Measurements from ENCODE around the gene TGFBR3. TPM values are rescaled to one million over a fixed set of nuclear protein-coding genes. Genes with fewer than 3 reads are reported as not detected.

The TGFBR3 gene
- total RNA-seq, 4 donors from 2014 or later, result 116 to 306 (median 171) TPM

DNA sequence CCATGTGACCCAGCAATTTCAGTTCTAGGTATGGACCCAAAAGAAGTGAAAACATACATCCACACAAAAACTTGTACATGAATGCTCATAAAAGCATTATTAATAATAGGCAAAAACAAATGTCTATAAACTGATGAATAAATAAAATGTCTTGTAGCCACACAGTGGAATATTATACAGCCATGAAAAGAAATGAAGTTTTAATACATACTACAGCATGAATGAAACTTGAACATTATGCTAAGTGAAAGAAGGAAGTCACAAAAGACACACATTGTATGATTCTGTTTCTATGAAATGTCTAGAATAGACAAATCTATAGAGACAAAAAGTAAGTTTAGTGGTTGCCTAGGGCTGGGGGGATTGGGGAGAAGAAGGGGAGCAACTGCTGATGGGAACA, 255.1 kb downstream of the TGFBR3 start:
- no peak for TF ChIP-seq EP300 (IDR thresholded peaks at IDR 0.05)
- no peak for TF ChIP-seq POLR2A (IDR thresholded peaks at IDR 0.05)
- TF ChIP-seq, protein P1, sequence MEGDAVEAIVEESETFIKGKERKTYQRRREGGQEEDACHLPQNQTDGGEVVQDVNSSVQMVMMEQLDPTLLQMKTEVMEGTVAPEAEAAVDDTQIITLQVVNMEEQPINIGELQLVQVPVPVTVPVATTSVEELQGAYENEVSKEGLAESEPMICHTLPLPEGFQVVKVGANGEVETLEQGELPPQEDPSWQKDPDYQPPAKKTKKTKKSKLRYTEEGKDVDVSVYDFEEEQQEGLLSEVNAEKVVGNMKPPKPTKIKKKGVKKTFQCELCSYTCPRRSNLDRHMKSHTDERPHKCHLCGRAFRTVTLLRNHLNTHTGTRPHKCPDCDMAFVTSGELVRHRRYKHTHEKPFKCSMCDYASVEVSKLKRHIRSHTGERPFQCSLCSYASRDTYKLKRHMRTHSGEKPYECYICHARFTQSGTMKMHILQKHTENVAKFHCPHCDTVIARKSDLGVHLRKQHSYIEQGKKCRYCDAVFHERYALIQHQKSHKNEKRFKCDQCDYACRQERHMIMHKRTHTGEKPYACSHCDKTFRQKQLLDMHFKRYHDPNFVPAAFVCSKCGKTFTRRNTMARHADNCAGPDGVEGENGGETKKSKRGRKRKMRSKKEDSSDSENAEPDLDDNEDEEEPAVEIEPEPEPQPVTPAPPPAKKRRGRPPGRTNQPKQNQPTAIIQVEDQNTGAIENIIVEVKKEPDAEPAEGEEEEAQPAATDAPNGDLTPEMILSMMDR (IDR thresholded peaks at IDR 0.05), result no peak
- no peaks in the 10 kb centered on the region for H3K36me3 ChIP-seq
- H3K9me3 ChIP-seq, result no peaks in the 10 kb centered on the region
- H3K27me3 ChIP-seq, result no peaks in the 10 kb centered on the region
- H3K4me3 ChIP-seq, result no peak overlapping the region
- H3K4me1 ChIP-seq, result no peaks in the 10 kb centered on the region
- H3K27ac ChIP-seq, result no peak overlapping the region
- DNase-seq (ENCODE audit: low spot score in 2 of 2), result no peak

Small RNA genes lying within 50 kb of the gene (small RNA-seq; reads per million reads assigned to genes)
- not detected for gene RN7SL653P

Other genes with a start within 250 kb of the TGFBR3 start
- under 1 TPM in 1 of 4 donors, not detected in 3; 0.30 TPM for gene BRDT, start 63.2 kb upstream of the TGFBR3 start, total RNA-seq
- gene EPHX4, start 143.8 kb upstream of the TGFBR3 start, total RNA-seq, result 1 to 10 TPM in 1 of 4 donors, not detected in 3; 1.1 TPM
- gene SETSIP, start 189.3 kb upstream of the TGFBR3 start, total RNA-seq, result not detected
- 10 to 100 TPM in 2 of 4 donors, 1 to 10 TPM in 2; 7.8 to 19.0 (median 14.4) TPM for gene BTBD8, start 194.2 kb upstream of the TGFBR3 start, total RNA-seq